HepG2 (cell line): ENCODE data around the gene ZNF3. TPM values are rescaled to one million over a fixed set of nuclear protein-coding genes. Genes with fewer than 3 reads are reported as not detected.

Experiments used
- FUBP1 ChIP-seq: sonication (generic); formaldehyde crosslinking; IDR thresholded peaks from 2 replicates; pipeline ENCODE4 v1.5.1; 2020; ENCODE audit warnings: missing genetic modification reagents, mild to moderate bottlenecking, borderline replicate concordance
- MAZ ChIP-seq, 2 experiments: sonication (generic) in 1 of 2; formaldehyde crosslinking in 1 of 2; IDR thresholded peaks; 2 replicates each; pipeline versions ENCODE4 v1.5.0 to v1.6.1; 2012 to 2020; ENCODE audit warnings: low read depth in 2 of 2, mild to moderate bottlenecking in 2 of 2, borderline replicate concordance in 1 of 2, improper control_type of control experiment in 1 of 2, low read length in 1 of 2, missing genetic modification reagents in 1 of 2, moderate library complexity in 1 of 2
- ONECUT2 ChIP-seq: sonication (generic); formaldehyde crosslinking; IDR thresholded peaks from 2 replicates; pipeline ENCODE4 v1.4.0; 2020; ENCODE audit warnings: missing genetic modification reagents
- SMAD3 ChIP-seq: sonication (generic); formaldehyde crosslinking; IDR thresholded peaks from 2 replicates; pipeline ENCODE4 v1.4.0; 2020; ENCODE audit warnings: missing genetic modification reagents
- TMF1 ChIP-seq: sonication (generic); formaldehyde crosslinking; IDR thresholded peaks from 2 replicates; pipeline ENCODE4 v1.8.1; 2022; ENCODE audit warnings: low read depth, missing genetic modification reagents
- ZNF407 ChIP-seq: sonication (generic); formaldehyde crosslinking; IDR thresholded peaks from one replicate; pipeline ENCODE4 v1.5.1; 2020; ENCODE audit warnings: mild to moderate bottlenecking, missing genetic modification reagents; ENCODE audit errors: not compliant biosample characterization
- ZNF530 ChIP-seq: sonication (generic); formaldehyde crosslinking; IDR thresholded peaks from 2 replicates; pipeline ENCODE4 v1.5.0; 2020; ENCODE audit warnings: low read depth, mild to moderate bottlenecking, missing genetic modification reagents
- ZNF672 ChIP-seq: sonication (generic); formaldehyde crosslinking; IDR thresholded peaks from 2 replicates; pipeline ENCODE4 v1.8.1; 2022; ENCODE audit warnings: missing genetic modification reagents
- ZNF792 ChIP-seq: IDR thresholded peaks from 2 replicates; pipeline ENCODE4 v1.6.1; 2016
- ZUFSP ChIP-seq: sonication (generic); formaldehyde crosslinking; IDR thresholded peaks from 2 replicates; pipeline ENCODE4 v1.9.0; 2021; ENCODE audit warnings: missing genetic modification reagents, mild to moderate bottlenecking, borderline replicate concordance
- polyA plus RNA-seq, 8 experiments: library from polyadenylated mRNA; depleted of rRNA in 3 of 8; stranded (reverse) in 7 of 8; unstranded in 1 of 8; fragments of >200 nt; fragmentation: Illumina TruSeq in 4 of 8; extraction: Trizol in 4 of 8; gene quantifications; 2 replicates each; pipeline versions ENCODE4 v1.2.1 to v1.2.3, GENCODE V29; 2011 to 2016; ENCODE audit warnings: low read depth in 4 of 8, missing spikeins in 1 of 8, mixed read lengths in 1 of 8; ENCODE audit not compliant: insufficient read depth in 1 of 8
- total RNA-seq, 5 experiments: library from RNA; depleted of rRNA; stranded (reverse); fragments of >200 nt; fragmentation: Illumina TruSeq; extraction: Trizol; gene quantifications; 2 replicates each; pipeline ENCODE4 v1.2.3, GENCODE V29; 2016; ENCODE audit warnings: low read depth in 1 of 5
- TF ChIP-seq, protein P1 (sequence below): sonication (generic); formaldehyde crosslinking; IDR thresholded peaks from 2 replicates; pipeline ENCODE4 v1.4.0; 2020; ENCODE audit warnings: missing genetic modification reagents, borderline replicate concordance
- TF ChIP-seq, protein P2 (sequence below): sonication (generic); formaldehyde crosslinking; conservative IDR thresholded peaks from 2 replicates; pipeline ENCODE4 v1.8.0; 2022; ENCODE audit warnings: mild to moderate bottlenecking, moderate library complexity, missing genetic modification reagents
- TF ChIP-seq, protein P3 (sequence below): sonication (generic); formaldehyde crosslinking; conservative IDR thresholded peaks from 2 replicates; pipeline ENCODE4 v1.4.0; 2020; ENCODE audit warnings: missing genetic modification reagents

ZNF3 gene
- total and polyA plus RNA-seq, 2 of the 13 experiments (the other 11 are each of a cell fraction or from before 2014, with no cell fraction given) = 33.7 to 56.9 TPM

DNA sequence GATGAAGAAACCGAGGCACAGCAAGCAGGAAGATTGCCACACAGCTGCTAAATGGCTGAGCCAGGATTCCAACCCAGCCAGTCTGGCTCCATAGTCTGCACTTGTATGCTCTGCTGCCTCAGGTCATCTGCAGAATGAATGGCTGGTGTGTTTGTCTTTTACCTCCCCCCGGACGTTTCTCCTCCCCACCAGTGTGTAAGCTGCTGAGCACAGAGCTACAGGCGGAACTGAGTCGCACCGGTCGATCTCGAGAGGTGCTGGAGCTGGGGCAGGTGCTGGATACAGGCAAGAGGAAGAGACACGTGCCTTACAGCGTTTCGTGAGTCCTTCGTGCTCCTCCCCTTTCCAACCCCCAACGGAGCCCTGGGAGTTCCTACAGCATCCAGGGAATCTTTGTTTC, 40.5 kb upstream of the ZNF3 start (continued):
- TF ChIP-seq SMAD3 = no peak; the same call in 1 of the 2 replicates
- TF ChIP-seq, protein P1, sequence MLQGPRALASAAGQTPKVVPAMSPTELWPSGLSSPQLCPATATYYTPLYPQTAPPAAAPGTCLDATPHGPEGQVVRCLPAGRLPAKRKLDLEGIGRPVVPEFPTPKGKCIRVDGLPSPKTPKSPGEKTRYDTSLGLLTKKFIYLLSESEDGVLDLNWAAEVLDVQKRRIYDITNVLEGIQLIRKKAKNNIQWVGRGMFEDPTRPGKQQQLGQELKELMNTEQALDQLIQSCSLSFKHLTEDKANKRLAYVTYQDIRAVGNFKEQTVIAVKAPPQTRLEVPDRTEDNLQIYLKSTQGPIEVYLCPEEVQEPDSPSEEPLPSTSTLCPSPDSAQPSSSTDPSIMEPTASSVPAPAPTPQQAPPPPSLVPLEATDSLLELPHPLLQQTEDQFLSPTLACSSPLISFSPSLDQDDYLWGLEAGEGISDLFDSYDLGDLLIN = no peak
- TF ChIP-seq TMF1 (CRISPR knock-in tag) = no peak
- TF ChIP-seq MAZ (IDR thresholded peaks at IDR 0.05; ENCODE audit: borderline replicate concordance, low read depth, low read length) = no peak
- TF ChIP-seq MAZ (CRISPR knock-in tag; IDR thresholded peaks at IDR 0.05; ENCODE audit: low read depth) = no peak
- TF ChIP-seq ZNF530 (CRISPR knock-in tag) = no peak
- peak; percentile 73 for TF ChIP-seq ONECUT2 (CRISPR knock-in tag)
- no peak for TF ChIP-seq ZUFSP
- no peak for TF ChIP-seq ZNF672 (CRISPR knock-in tag)
- no peak for TF ChIP-seq FUBP1
- no peak for TF ChIP-seq ZNF407
- TF ChIP-seq ZNF792 (CRISPR knock-in tag) = peak; percentile 33
- TF ChIP-seq, protein P2, sequence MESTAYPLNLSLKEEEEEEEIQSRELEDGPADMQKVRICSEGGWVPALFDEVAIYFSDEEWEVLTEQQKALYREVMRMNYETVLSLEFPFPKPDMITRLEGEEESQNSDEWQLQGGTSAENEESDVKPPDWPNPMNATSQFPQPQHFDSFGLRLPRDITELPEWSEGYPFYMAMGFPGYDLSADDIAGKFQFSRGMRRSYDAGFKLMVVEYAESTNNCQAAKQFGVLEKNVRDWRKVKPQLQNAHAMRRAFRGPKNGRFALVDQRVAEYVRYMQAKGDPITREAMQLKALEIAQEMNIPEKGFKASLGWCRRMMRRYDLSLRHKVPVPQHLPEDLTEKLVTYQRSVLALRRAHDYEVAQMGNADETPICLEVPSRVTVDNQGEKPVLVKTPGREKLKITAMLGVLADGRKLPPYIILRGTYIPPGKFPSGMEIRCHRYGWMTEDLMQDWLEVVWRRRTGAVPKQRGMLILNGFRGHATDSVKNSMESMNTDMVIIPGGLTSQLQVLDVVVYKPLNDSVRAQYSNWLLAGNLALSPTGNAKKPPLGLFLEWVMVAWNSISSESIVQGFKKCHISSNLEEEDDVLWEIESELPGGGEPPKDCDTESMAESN (CRISPR knock-in tag) = no peak
- TF ChIP-seq, protein P3, sequence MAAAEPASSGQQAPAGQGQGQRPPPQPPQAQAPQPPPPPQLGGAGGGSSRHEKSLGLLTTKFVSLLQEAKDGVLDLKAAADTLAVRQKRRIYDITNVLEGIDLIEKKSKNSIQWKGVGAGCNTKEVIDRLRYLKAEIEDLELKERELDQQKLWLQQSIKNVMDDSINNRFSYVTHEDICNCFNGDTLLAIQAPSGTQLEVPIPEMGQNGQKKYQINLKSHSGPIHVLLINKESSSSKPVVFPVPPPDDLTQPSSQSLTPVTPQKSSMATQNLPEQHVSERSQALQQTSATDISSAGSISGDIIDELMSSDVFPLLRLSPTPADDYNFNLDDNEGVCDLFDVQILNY = no peak
